ENCODE results near the gene GLIS1. TPM values are rescaled to one million over a fixed set of nuclear protein-coding genes. Genes with fewer than 3 reads are reported as not detected.

GLIS1 gene
- total and polyA plus RNA-seq, 10 of the 15 experiments (the other 5 are each of a cell fraction or from before 2014, with no cell fraction given), result not detected

DNA sequence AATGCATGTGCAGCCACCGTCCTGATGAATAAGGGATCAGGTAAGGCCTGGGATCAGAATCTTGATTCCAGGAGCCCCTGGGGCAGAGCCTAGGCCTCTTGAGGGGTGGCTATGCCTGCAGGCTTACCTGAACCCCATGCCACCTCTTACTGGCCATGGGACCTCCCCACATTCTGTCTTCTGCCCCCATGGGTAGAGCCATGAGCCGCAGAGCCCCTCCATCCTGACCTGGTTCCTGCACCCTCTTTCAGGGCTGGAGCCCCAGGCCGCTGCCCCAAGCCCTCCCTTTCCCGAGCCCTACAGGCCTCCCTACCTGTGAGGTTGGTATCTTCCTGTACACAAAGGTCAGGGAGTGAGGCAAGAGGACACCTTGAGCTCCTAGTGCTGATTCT lies 159.0 kb downstream of the GLIS1 start:
- ChIA-PET RAD21 (ENCODE audit: unreplicated experiment) (no interaction called here), POLR2A (no interaction called here), CTCF (no interaction called here), SMC1A (ENCODE audit: uncharacterized antibody, unreplicated experiment) (no interaction called here)
- Histone ChIP-seq H3K27me3 (replicated peaks in 1 of 2; ENCODE audit: control insufficient read depth in 2 of 2, insufficient read depth in 2 of 2, low read length in 1 of 2) (peaks cover 0 to 5% of the 10 kb centered on the region in 2 experiments; a peak in 3 of 4 replicates), H3K9me3 (replicated peaks; ENCODE audit: control insufficient read depth, insufficient read depth, low read length) (no peaks in the 10 kb centered on the region), H3K79me2 (ENCODE audit: control insufficient read depth, insufficient read depth, low read length) (no peaks in the 10 kb centered on the region), H3K9ac (ENCODE audit: control insufficient read depth, insufficient read depth, low read length) (no peak overlapping the region), H4K20me1 (ENCODE audit: control insufficient read depth, insufficient read depth) (no peaks in the 10 kb centered on the region), H3K36me3 (ENCODE audit: control insufficient read depth in 2 of 2, insufficient read depth in 2 of 2, low read length in 1 of 2) (no peaks in the 10 kb centered on the region), H3K27ac (ENCODE audit: control insufficient read depth, insufficient read depth) (no peak overlapping the region), H3K4me3 (no peak overlapping the region), H3K4me1 (ENCODE audit: control insufficient read depth, insufficient read depth, low read length) (no peaks in the 10 kb centered on the region), H2AFZ (ENCODE audit: control insufficient read depth, low read depth, low read length) (no peak overlapping the region), H3K4me2 (ENCODE audit: control insufficient read depth, insufficient read depth) (no peak overlapping the region)
- no TSS peak for BruUV-seq (replicated peaks)
- ATAC-seq, result no peak
- intact Hi-C loops (cut with micrococcal nuclease; ENCODE audit: unreplicated experiment), result no loop called here
- no peak for DNase-seq (ENCODE audit: low read depth, low spot score)
- FAIRE-seq, result no peak
- in situ Hi-C loops (cut with MboI), result no loop called here
- 10% methylated on average over 4 of the region's 4 CpGs for WGBS (ENCODE audit: insufficient coverage, insufficient replicate concordance, low lambda C conversion rate, missing lambda C conversion rate)
- TF ChIP-seq ZNF384 (IDR thresholded peaks at IDR 0.05; ENCODE audit: borderline replicate concordance, low read depth, low read length) (no peak), NFYA (IDR thresholded peaks at IDR 0.05; ENCODE audit: borderline replicate concordance, low read depth, low read length) (no peak), JUND (IDR thresholded peaks at IDR 0.05; ENCODE audit: low read depth, low read length) (no peak), ZNF24 (IDR thresholded peaks at IDR 0.05) (no peak), LARP7 (IDR thresholded peaks at IDR 0.05) (no peak), KDM1A (IDR thresholded peaks at IDR 0.05; ENCODE audit: borderline replicate concordance) (no peak), CEBPB (IDR thresholded peaks at IDR 0.05; ENCODE audit: borderline replicate concordance in 1 of 2, low read depth in 2 of 2, low read length in 2 of 2) (no peak), YY1 (IDR thresholded peaks at IDR 0.05; ENCODE audit: low read depth, low read length) (no peak), NRF1 (conservative IDR thresholded peaks at IDR 0.05; ENCODE audit: low read depth, low read length) (no peak), SUPT20H (IDR thresholded peaks at IDR 0.05; ENCODE audit: borderline replicate concordance, control insufficient read depth, low read depth, low read length) (no peak)
- TF ChIP-seq, protein P1, sequence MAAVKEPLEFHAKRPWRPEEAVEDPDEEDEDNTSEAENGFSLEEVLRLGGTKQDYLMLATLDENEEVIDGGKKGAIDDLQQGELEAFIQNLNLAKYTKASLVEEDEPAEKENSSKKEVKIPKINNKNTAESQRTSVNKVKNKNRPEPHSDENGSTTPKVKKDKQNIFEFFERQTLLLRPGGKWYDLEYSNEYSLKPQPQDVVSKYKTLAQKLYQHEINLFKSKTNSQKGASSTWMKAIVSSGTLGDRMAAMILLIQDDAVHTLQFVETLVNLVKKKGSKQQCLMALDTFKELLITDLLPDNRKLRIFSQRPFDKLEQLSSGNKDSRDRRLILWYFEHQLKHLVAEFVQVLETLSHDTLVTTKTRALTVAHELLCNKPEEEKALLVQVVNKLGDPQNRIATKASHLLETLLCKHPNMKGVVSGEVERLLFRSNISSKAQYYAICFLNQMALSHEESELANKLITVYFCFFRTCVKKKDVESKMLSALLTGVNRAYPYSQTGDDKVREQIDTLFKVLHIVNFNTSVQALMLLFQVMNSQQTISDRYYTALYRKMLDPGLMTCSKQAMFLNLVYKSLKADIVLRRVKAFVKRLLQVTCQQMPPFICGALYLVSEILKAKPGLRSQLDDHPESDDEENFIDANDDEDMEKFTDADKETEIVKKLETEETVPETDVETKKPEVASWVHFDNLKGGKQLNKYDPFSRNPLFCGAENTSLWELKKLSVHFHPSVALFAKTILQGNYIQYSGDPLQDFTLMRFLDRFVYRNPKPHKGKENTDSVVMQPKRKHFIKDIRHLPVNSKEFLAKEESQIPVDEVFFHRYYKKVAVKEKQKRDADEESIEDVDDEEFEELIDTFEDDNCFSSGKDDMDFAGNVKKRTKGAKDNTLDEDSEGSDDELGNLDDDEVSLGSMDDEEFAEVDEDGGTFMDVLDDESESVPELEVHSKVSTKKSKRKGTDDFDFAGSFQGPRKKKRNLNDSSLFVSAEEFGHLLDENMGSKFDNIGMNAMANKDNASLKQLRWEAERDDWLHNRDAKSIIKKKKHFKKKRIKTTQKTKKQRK (IDR thresholded peaks at IDR 0.05; ENCODE audit: low read depth, low read length), result no peak
- TF ChIP-seq, protein P2, sequence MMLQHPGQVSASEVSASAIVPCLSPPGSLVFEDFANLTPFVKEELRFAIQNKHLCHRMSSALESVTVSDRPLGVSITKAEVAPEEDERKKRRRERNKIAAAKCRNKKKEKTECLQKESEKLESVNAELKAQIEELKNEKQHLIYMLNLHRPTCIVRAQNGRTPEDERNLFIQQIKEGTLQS (IDR thresholded peaks at IDR 0.05; ENCODE audit: borderline replicate concordance, extremely low read depth, low read depth, low read length), result no peak
- TF ChIP-seq, protein P3, sequence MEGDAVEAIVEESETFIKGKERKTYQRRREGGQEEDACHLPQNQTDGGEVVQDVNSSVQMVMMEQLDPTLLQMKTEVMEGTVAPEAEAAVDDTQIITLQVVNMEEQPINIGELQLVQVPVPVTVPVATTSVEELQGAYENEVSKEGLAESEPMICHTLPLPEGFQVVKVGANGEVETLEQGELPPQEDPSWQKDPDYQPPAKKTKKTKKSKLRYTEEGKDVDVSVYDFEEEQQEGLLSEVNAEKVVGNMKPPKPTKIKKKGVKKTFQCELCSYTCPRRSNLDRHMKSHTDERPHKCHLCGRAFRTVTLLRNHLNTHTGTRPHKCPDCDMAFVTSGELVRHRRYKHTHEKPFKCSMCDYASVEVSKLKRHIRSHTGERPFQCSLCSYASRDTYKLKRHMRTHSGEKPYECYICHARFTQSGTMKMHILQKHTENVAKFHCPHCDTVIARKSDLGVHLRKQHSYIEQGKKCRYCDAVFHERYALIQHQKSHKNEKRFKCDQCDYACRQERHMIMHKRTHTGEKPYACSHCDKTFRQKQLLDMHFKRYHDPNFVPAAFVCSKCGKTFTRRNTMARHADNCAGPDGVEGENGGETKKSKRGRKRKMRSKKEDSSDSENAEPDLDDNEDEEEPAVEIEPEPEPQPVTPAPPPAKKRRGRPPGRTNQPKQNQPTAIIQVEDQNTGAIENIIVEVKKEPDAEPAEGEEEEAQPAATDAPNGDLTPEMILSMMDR (IDR thresholded peaks at IDR 0.05 in 2 of 3, conservative IDR thresholded peaks at IDR 0.05 in 1 of 3; ENCODE audit: control insufficient read depth in 2 of 3, extremely low read depth in 1 of 3, insufficient read depth in 1 of 3, low read depth in 3 of 3, low read length in 3 of 3), result no peak
- TF ChIP-seq, protein P4, sequence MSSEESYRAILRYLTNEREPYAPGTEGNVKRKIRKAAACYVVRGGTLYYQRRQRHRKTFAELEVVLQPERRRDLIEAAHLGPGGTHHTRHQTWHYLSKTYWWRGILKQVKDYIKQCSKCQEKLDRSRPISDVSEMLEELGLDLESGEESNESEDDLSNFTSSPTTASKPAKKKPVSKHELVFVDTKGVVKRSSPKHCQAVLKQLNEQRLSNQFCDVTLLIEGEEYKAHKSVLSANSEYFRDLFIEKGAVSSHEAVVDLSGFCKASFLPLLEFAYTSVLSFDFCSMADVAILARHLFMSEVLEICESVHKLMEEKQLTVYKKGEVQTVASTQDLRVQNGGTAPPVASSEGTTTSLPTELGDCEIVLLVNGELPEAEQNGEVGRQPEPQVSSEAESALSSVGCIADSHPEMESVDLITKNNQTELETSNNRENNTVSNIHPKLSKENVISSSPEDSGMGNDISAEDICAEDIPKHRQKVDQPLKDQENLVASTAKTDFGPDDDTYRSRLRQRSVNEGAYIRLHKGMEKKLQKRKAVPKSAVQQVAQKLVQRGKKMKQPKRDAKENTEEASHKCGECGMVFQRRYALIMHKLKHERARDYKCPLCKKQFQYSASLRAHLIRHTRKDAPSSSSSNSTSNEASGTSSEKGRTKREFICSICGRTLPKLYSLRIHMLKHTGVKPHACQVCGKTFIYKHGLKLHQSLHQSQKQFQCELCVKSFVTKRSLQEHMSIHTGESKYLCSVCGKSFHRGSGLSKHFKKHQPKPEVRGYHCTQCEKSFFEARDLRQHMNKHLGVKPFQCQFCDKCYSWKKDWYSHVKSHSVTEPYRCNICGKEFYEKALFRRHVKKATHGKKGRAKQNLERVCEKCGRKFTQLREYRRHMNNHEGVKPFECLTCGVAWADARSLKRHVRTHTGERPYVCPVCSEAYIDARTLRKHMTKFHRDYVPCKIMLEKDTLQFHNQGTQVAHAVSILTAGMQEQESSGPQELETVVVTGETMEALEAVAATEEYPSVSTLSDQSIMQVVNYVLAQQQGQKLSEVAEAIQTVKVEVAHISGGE (CRISPR knock-in tag; IDR thresholded peaks at IDR 0.05), result no peak

Measured in GM12878 (cell line).